RCC 7860 (cell line): ENCODE data around the gene AHCYL2.
"Not testable (repeated sequence)": the region's sequence is repeated elsewhere in the genome, so short reads cannot be mapped to it uniquely, and the experiment has no call there.

Experiments used
- DNase-seq: peaks from one replicate; pipeline ENCODE4 v3.0.0-alpha.2; 2015; ENCODE audit warnings: low spot score
- FAIRE-seq: peaks from 2 replicates; lab custom pipeline; 2012; peaks lifted over from hg19 to GRCh38; lab: Jason Lieb, UNC

Gene AHCYL2

GRCh38 chr7:129475931-129476330, 251.1 kb downstream of the AHCYL2 start:
- DNase-seq, FAIRE-seq: not testable (repeated sequence)

GRCh38 chr7:129476398-129476797, 251.6 kb downstream of the AHCYL2 start:
- not testable (repeated sequence) for FAIRE-seq, DNase-seq
